ENCODE results near the gene RAB43. TPM values are rescaled to one million over a fixed set of nuclear protein-coding genes. Genes with fewer than 3 reads are reported as not detected.
"Not testable (repeated sequence)": the region's sequence is repeated elsewhere in the genome, so short reads cannot be mapped to it uniquely, and the experiment has no call there.

Gene RAB43
- total RNA-seq = 72.9 TPM

GRCh38 chr3:129121792-129122411, at the start of gene RAB43:
Gene RAB43 (minus strand): TSS chr3:129121804. CDS start chr3:129121489, 315 bp downstream.
- Histone ChIP-seq H3K27ac (peak within 1 kb of the TSS; percentile 97 to 99), H3K4me3 (peak within 1 kb of the TSS; percentile 98 to 100), H3K9me3 (no peaks in the 10 kb centered on the region), H3K27me3 (no peaks in the 10 kb centered on the region), H3K4me1 (peaks cover 9 to 18% of the 10 kb centered on the region in 2 donors), H3K36me3 (peaks cover 0 to 7% of the 10 kb centered on the region in 2 donors)
- intact Hi-C loops (cut with DNase I) = loop anchor here (2.0 kb wide), 2 partner anchors 63 to 127 kb away; partner anchors contain the start of gene COPG1
- TF ChIP-seq CTCF (IDR thresholded peaks at IDR 0.05) = no peak
- peak; percentile 43 to 93 for DNase-seq (ENCODE audit: low spot score in 2 of 2)

GRCh38 chr3:129166579-129167332, 45.2 kb upstream of the RAB43 start:
- Histone ChIP-seq H3K9me3 (no peaks in the 10 kb centered on the region), H3K27ac (no peak overlapping the region), H3K4me1 (peaks cover 3 to 15% of the 10 kb centered on the region in 2 donors), H3K36me3 (peaks cover 47 to 64% of the 10 kb centered on the region in 2 donors), H3K27me3 (no peaks in the 10 kb centered on the region), H3K4me3 (no peak overlapping the region)
- no peak for TF ChIP-seq CTCF (IDR thresholded peaks at IDR 0.05)
- no peak for DNase-seq (ENCODE audit: low spot score in 2 of 2)
- intact Hi-C loops (cut with DNase I) = no loop called here

- H3K27ac ChIP-seq; H3K27me3 ChIP-seq; H3K9me3 ChIP-seq; DNase-seq (ENCODE audit: low spot score in 2 of 2); H3K4me1 ChIP-seq; H3K4me3 ChIP-seq; intact Hi-C loops (cut with DNase I): not testable (repeated sequence)
- H3K36me3 ChIP-seq = peaks cover 36 to 54% of the 10 kb centered on the region in 2 donors
Observed at GRCh38 chr3:129165594-129165993, 44.0 kb upstream of the RAB43 start.

- TF ChIP-seq CTCF (IDR thresholded peaks at IDR 0.05) = no peak
- Histone ChIP-seq H3K36me3 (peaks cover 25 to 43% of the 10 kb centered on the region in 2 donors), H3K4me1 (peaks cover 0 to 12% of the 10 kb centered on the region in 2 donors), H3K27ac (no peak overlapping the region), H3K9me3 (no peaks in the 10 kb centered on the region), H3K27me3 (no peaks in the 10 kb centered on the region), H3K4me3 (no peak overlapping the region)
- intact Hi-C loops (cut with DNase I) = no loop called here
- no peak for DNase-seq (ENCODE audit: low spot score in 2 of 2)
Observed at GRCh38 chr3:129164500-129164899, 42.9 kb upstream of the RAB43 start.

GRCh38 chr3:129162729-129163579, 41.4 kb upstream of the RAB43 start:
- DNase-seq (ENCODE audit: low spot score in 2 of 2) = no peak
- no peak overlapping the region for H3K4me3 ChIP-seq
- intact Hi-C loops (cut with DNase I) = no loop called here
- H3K27ac ChIP-seq = peak overlapping the region in 1 of 2 donors; percentile 95
- H3K9me3 ChIP-seq = no peaks in the 10 kb centered on the region
- H3K36me3 ChIP-seq = peaks cover 31 to 33% of the 10 kb centered on the region in 2 donors
- H3K27me3 ChIP-seq = no peaks in the 10 kb centered on the region
- peak in 1 of 3 experiments; percentile 7 for TF ChIP-seq CTCF (IDR thresholded peaks at IDR 0.05)
- H3K4me1 ChIP-seq = peaks cover 0 to 20% of the 10 kb centered on the region in 2 donors
